ENCODE measurements around the gene MOCS3.

DNA sequence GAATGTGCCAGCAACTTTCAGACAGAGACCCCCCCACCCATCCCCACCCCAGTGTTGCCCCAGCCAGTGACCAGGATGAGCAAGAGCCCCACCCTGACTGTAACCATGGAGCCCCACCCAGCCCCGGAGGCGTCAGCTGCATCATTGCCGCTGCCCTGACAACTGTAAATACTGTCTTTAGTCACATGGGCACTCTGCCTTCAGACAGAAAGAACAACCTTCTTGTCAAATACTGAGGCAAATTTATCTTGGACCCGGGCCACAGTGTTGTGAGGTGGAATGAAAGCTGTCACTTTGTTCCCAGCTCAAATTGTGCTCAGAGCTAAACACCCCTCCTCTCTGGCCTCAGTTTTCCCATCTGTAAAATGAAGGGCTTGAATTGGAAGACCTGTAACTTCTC is 23.7 kb downstream of the MOCS3 start:
- TF ChIP-seq, protein P1, sequence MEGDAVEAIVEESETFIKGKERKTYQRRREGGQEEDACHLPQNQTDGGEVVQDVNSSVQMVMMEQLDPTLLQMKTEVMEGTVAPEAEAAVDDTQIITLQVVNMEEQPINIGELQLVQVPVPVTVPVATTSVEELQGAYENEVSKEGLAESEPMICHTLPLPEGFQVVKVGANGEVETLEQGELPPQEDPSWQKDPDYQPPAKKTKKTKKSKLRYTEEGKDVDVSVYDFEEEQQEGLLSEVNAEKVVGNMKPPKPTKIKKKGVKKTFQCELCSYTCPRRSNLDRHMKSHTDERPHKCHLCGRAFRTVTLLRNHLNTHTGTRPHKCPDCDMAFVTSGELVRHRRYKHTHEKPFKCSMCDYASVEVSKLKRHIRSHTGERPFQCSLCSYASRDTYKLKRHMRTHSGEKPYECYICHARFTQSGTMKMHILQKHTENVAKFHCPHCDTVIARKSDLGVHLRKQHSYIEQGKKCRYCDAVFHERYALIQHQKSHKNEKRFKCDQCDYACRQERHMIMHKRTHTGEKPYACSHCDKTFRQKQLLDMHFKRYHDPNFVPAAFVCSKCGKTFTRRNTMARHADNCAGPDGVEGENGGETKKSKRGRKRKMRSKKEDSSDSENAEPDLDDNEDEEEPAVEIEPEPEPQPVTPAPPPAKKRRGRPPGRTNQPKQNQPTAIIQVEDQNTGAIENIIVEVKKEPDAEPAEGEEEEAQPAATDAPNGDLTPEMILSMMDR (IDR thresholded peaks at IDR 0.05; ENCODE audit: borderline replicate concordance, extremely low read depth, low read length, poor library complexity, severe bottlenecking): no peak
- TF ChIP-seq EZH2 (IDR thresholded peaks at IDR 0.05; ENCODE audit: borderline replicate concordance, low read depth, low read length, severe bottlenecking): no peak

Data from DND-41 (cell line).